SU-DHL-6 (cell line): ENCODE results near the gene ACOT11.

ENCODE experiments used
- H2AFZ ChIP-seq: fragments of 200-600 bp; sonication (generic); 2 replicates; pipeline ENCODE4 v1.6.1; 2014; ENCODE audit warnings: low read depth, mild to moderate bottlenecking, moderate library complexity, mixed read lengths, antibody characterized with exemption, low read length; ENCODE audit not compliant: severe bottlenecking
- H3F3A ChIP-seq: fragments of 200-600 bp; shearing (Covaris generic); 2 replicates; pipeline ENCODE4 v1.6.0; 2016; ENCODE audit warnings: antibody characterized with exemption, mild to moderate bottlenecking; ENCODE audit not compliant: insufficient read depth
- H3K27ac ChIP-seq: fragments of 200-600 bp; sonication (generic); 2 replicates; pipeline ENCODE4 v1.5.1; 2016; ENCODE audit warnings: low read depth, mild to moderate bottlenecking, low read length, moderate library complexity, mixed read lengths
- H3K27me3 ChIP-seq: fragments of 200-600 bp; sonication (generic), shearing (Covaris generic); 2 replicates; pipeline ENCODE4 v1.6.0; 2014; ENCODE audit warnings: mild to moderate bottlenecking, low read length
- H3K36me3 ChIP-seq: fragments of 200-600 bp; sonication (generic); 2 replicates; pipeline ENCODE4 v1.6.1; 2014; ENCODE audit warnings: mild to moderate bottlenecking, low read length, mixed read lengths
- H3K4me2 ChIP-seq: fragments of 300-600, 200-600 bp; shearing (Covaris generic), sonication (generic); 2 replicates; pipeline ENCODE4 v1.6.0; 2014; ENCODE audit warnings: low read length, low read depth, mild to moderate bottlenecking; ENCODE audit not compliant: poor library complexity, severe bottlenecking
- H3K4me3 ChIP-seq: fragments of 200-600 bp; sonication (generic); 2 replicates; pipeline ENCODE4 v1.5.1; 2014; ENCODE audit warnings: antibody characterized with exemption, low read length, mild to moderate bottlenecking, mixed read lengths; ENCODE audit not compliant: insufficient read depth, poor library complexity, severe bottlenecking
- H3K79me2 ChIP-seq: fragments of 200-600 bp; sonication (generic); 2 replicates; pipeline ENCODE4 v1.6.1; 2014; ENCODE audit warnings: mild to moderate bottlenecking, low read length, moderate library complexity; ENCODE audit not compliant: insufficient read depth
- H3K9ac ChIP-seq: fragments of 200-600 bp; sonication (generic); 2 replicates; pipeline ENCODE4 v1.7.0; 2014; ENCODE audit warnings: mild to moderate bottlenecking, low read length
- H3K9me2 ChIP-seq: fragments of 200-600 bp; sonication (generic); replicated peaks from 2 replicates; pipeline ENCODE4 v1.6.1; 2014; ENCODE audit warnings: low read length; ENCODE audit not compliant: insufficient read depth
- H3K9me3 ChIP-seq: fragments of 200-600 bp; sonication (generic); 2 replicates; pipeline ENCODE4 v1.6.1; 2014; ENCODE audit warnings: low read length, mixed read lengths; ENCODE audit not compliant: insufficient read depth
- H4K20me1 ChIP-seq: fragments of 200-600 bp; sonication (generic); 2 replicates; pipeline ENCODE4 v1.6.1; 2014; ENCODE audit warnings: low read depth, mild to moderate bottlenecking, antibody characterized with exemption, low read length, moderate library complexity, mixed read lengths
- EZH2phosphoT487 ChIP-seq: fragments of 200-600 bp; sonication (generic), shearing (Covaris generic); conservative IDR thresholded peaks from 2 replicates; pipeline ENCODE4 v1.6.1; 2018; ENCODE audit warnings: mild to moderate bottlenecking, antibody characterized with exemption, low read length, moderate library complexity, mixed read lengths
- TF ChIP-seq, protein P1 (sequence below): fragments of 200-600 bp; sonication (generic); IDR thresholded peaks from one replicate; pipeline ENCODE4 v1.5.1; 2017; ENCODE audit warnings: antibody characterized with exemption, mild to moderate bottlenecking, low read length, moderate library complexity; ENCODE audit not compliant: insufficient read depth, poor library complexity, severe bottlenecking

ACOT11 gene

DNA sequence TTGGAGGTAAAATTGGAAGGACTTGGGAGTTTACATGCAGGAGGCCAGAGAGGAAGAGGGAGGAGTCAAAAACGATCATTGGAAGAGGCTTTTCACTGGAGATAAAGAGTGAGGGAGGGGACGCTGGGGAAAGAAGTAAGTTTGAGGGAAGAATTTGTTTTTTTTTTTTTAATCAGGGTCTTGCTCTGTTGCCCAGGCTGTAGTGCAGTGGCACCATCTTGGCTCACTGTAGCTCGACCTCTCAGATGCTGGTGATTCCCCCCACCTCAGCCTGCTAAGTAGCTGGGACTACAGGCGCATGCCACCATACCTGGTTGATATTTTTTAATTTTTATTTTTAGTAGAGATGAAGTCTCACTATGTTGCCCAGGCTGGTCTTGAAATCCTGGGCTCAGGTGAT is 92.3 kb downstream of the ACOT11 start:
- no peaks in the 10 kb centered on the region for H3F3A ChIP-seq
- H3K79me2 ChIP-seq, result no peaks in the 10 kb centered on the region
- no peak overlapping the region for H3K27ac ChIP-seq
- H3K9me3 ChIP-seq, result peaks cover 5% of the 10 kb centered on the region; the same call in 1 of the 2 replicates
- no peaks in the 10 kb centered on the region for H3K9me2 ChIP-seq
- TF ChIP-seq, protein P1, sequence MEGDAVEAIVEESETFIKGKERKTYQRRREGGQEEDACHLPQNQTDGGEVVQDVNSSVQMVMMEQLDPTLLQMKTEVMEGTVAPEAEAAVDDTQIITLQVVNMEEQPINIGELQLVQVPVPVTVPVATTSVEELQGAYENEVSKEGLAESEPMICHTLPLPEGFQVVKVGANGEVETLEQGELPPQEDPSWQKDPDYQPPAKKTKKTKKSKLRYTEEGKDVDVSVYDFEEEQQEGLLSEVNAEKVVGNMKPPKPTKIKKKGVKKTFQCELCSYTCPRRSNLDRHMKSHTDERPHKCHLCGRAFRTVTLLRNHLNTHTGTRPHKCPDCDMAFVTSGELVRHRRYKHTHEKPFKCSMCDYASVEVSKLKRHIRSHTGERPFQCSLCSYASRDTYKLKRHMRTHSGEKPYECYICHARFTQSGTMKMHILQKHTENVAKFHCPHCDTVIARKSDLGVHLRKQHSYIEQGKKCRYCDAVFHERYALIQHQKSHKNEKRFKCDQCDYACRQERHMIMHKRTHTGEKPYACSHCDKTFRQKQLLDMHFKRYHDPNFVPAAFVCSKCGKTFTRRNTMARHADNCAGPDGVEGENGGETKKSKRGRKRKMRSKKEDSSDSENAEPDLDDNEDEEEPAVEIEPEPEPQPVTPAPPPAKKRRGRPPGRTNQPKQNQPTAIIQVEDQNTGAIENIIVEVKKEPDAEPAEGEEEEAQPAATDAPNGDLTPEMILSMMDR, result no peak
- TF ChIP-seq EZH2phosphoT487, result no peak
- no peaks in the 10 kb centered on the region for H3K36me3 ChIP-seq
- H4K20me1 ChIP-seq, result no peaks in the 10 kb centered on the region
- H3K27me3 ChIP-seq, result no peaks in the 10 kb centered on the region; the same call in 1 of the 2 replicates
- no peak overlapping the region for H3K4me3 ChIP-seq
- no peak overlapping the region for H3K4me2 ChIP-seq
- H2AFZ ChIP-seq, result no peak overlapping the region
- no peak overlapping the region for H3K9ac ChIP-seq

DNA sequence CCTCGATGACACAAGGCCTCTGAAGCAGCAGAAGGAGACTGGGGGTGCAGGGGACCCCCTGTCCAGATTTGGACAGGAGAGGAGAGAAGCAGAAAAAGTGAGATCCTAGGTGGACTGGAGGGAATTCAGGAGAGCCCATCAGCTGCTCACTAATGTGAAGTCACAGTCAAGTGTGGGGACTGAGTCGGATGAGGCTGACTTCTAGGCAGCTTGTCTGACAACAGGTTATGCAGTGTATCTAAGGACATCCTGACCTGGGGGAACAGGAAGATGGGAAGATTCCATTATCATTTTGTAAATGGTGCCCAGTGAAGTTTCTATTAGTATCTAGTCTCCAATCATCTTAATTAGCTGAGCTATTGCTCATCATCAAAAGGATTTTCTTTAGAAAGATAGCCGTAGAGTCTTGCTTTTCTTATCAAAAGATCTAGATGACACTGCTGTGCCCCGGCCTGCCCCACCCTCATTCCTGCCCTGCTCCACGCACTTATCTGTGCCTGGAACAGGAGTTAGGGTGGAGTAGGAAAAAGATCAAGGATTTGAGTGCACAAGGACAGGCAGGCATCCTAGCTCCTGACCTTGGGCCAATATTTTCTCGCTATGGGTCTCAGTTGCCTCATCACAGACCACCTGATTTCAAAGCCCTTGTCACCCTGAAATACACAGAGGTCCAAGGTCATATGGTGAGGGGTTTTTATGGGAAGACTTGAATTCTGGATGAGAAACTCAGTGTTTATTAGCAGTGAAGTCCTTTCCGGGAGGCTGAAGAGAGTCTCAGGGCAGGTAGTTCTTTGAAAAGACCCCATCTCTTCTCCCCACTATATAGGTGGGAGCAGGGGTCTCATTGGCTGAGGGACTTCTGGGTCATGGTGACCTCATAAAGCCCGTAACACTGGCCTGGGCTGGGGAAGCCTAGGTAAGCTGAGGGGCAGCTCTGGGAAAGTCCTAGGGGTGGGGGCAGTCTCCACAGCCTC is 93.1 kb downstream of the ACOT11 start, which contains the start of gene MROH7:
Gene MROH7, plus strand, starts transcription at position 924 of the 974 bp plus-strand sequence. CDS start 11,141 bp downstream, outside the sequence.
- no peak within 1 kb of the TSS for H3K4me2 ChIP-seq
- H2AFZ ChIP-seq, result no peak within 1 kb of the TSS
- H3K4me3 ChIP-seq, result no peak within 1 kb of the TSS
- H3K9me3 ChIP-seq, result peaks cover 5% of the 10 kb centered on the region; the same call in 1 of the 2 replicates
- no peaks in the 10 kb centered on the region for H4K20me1 ChIP-seq
- no peak within 1 kb of the TSS for H3K9ac ChIP-seq
- no peaks in the 10 kb centered on the region for H3K79me2 ChIP-seq
- no peaks in the 10 kb centered on the region for H3K9me2 ChIP-seq
- H3K36me3 ChIP-seq, result no peaks in the 10 kb centered on the region
- no peak for TF ChIP-seq EZH2phosphoT487
- TF ChIP-seq, protein P1, result no peak
- H3K27me3 ChIP-seq, result no peaks in the 10 kb centered on the region; the same call in 1 of the 2 replicates
- H3K27ac ChIP-seq, result no peak within 1 kb of the TSS
- no peaks in the 10 kb centered on the region for H3F3A ChIP-seq

DNA sequence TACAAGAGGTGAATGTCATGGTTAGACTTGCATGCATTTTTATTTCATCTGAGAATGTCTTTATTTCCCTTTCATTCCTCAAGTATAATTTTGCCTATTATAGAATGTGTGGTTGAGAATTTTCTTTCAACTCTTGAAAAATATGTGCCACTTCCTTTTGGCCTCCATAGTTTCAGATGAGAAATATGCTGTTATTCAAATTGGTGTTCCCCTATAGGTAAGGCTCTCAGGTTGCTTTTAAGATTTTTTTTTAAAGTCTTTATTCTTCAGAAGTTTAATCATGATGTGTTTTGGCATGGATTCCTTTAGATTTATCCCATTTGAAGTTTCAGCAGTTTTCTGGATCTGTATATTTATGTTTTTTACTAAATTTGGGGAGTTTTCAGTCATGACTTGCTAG is 95.7 kb downstream of the ACOT11 start:
- Histone ChIP-seq H2AFZ (no peak overlapping the region), H3K36me3 (no peaks in the 10 kb centered on the region), H4K20me1 (no peaks in the 10 kb centered on the region), H3F3A (no peaks in the 10 kb centered on the region), H3K27ac (no peak overlapping the region), H3K9me3 (peaks cover 5% of the 10 kb centered on the region; the same call in 1 of the 2 replicates), H3K4me2 (no peak overlapping the region), H3K27me3 (no peaks in the 10 kb centered on the region; the same call in 1 of the 2 replicates), H3K79me2 (no peaks in the 10 kb centered on the region), H3K9me2 (no peaks in the 10 kb centered on the region), H3K9ac (no peak overlapping the region), H3K4me3 (no peak overlapping the region)
- TF ChIP-seq, protein P1, result no peak
- no peak for TF ChIP-seq EZH2phosphoT487
